Parathyroid adenoma (tissue), 2 donors: ENCODE results near the gene LGSN.
"Not testable (repeated sequence)": the region's sequence is repeated elsewhere in the genome, so short reads cannot be mapped to it uniquely, and the experiment has no call there.

Experiments
- H2AFZ ChIP-seq: fragments of 300-600 bp; sonication (generic); one replicate; pipeline ENCODE4 v1.7.0; 2017; ENCODE audit warnings: antibody characterized with exemption, mild to moderate bottlenecking
- H3K27ac ChIP-seq: fragments of 300-600 bp; sonication (generic); one replicate; pipeline ENCODE4 v1.7.0; 2017
- H3K27me3 ChIP-seq: fragments of 300-600 bp; sonication (generic); one replicate; pipeline ENCODE4 v1.7.0; 2017; ENCODE audit warnings: low read length; ENCODE audit not compliant: control insufficient read depth, insufficient read depth
- H3K36me3 ChIP-seq: fragments of 300-600 bp; sonication (generic); one replicate; pipeline ENCODE4 v1.7.0; 2017; ENCODE audit warnings: low read length; ENCODE audit not compliant: control insufficient read depth, insufficient read depth
- H3K4me1 ChIP-seq: fragments of 300-600 bp; sonication (generic); one replicate; pipeline ENCODE4 v1.7.0; 2017; ENCODE audit warnings: control low read depth
- H3K4me2 ChIP-seq: fragments of 300-600 bp; sonication (generic); one replicate; pipeline ENCODE4 v1.7.0; 2017; ENCODE audit warnings: low read length
- H3K4me3 ChIP-seq: fragments of 300-600 bp; sonication (generic); one replicate; pipeline ENCODE4 v1.7.0; 2017; ENCODE audit warnings: low read depth, low read length
- H3K79me2 ChIP-seq: fragments of 300-600 bp; sonication (generic); one replicate; pipeline ENCODE4 v1.7.0; 2017; ENCODE audit warnings: control low read depth
- H3K9ac ChIP-seq: fragments of 300-600 bp; sonication (generic); one replicate; pipeline ENCODE4 v1.7.0; 2017; ENCODE audit warnings: mild to moderate bottlenecking
- H3K9me3 ChIP-seq: fragments of 300-600 bp; sonication (generic); one replicate; pipeline ENCODE4 v1.7.0; 2017; ENCODE audit warnings: low read length; ENCODE audit not compliant: control insufficient read depth
- CTCF ChIP-seq: fragments of 300-600 bp; sonication (generic); IDR thresholded peaks from one replicate; pipeline ENCODE4 v1.7.0; 2017; ENCODE audit warnings: antibody characterized with exemption, mild to moderate bottlenecking
- donor health status: primary hyperparathyroidism.

The LGSN gene

GRCh38 chr6:63347599-63347998 lies 27.8 kb upstream of the LGSN start:
- Histone ChIP-seq H3K4me2 (no peak overlapping the region), H3K79me2 (no peaks in the 10 kb centered on the region), H3K27ac (no peak overlapping the region), H3K36me3 (no peaks in the 10 kb centered on the region), H3K4me1 (no peaks in the 10 kb centered on the region), H2AFZ (no peak overlapping the region), H3K27me3 (no peaks in the 10 kb centered on the region), H3K9ac (no peak overlapping the region), H3K9me3 (no peaks in the 10 kb centered on the region), H3K4me3 (no peak overlapping the region)
- no peak for TF ChIP-seq CTCF

- no peak overlapping the region for H3K9ac ChIP-seq
- H3K4me1 ChIP-seq, result no peaks in the 10 kb centered on the region
- no peaks in the 10 kb centered on the region for H3K36me3 ChIP-seq
- no peak for TF ChIP-seq CTCF
- H3K9me3 ChIP-seq, result no peaks in the 10 kb centered on the region
- no peak overlapping the region for H3K4me2 ChIP-seq
- H2AFZ ChIP-seq, result no peak overlapping the region
- H3K79me2 ChIP-seq, result no peaks in the 10 kb centered on the region
- H3K4me3 ChIP-seq, result no peak overlapping the region
- H3K27me3 ChIP-seq, result no peaks in the 10 kb centered on the region
- H3K27ac ChIP-seq, result no peak overlapping the region
These were observed 26.5 kb upstream of the LGSN start for GRCh38 chr6:63346217-63346835.

GRCh38 chr6:63340351-63340750 lies 20.6 kb upstream of the LGSN start:
- TF ChIP-seq CTCF, result no peak
- Histone ChIP-seq H3K36me3 (no peaks in the 10 kb centered on the region), H3K4me3 (no peak overlapping the region), H3K9ac (no peak overlapping the region), H3K4me1 (no peaks in the 10 kb centered on the region), H3K27ac (no peak overlapping the region), H3K27me3 (no peaks in the 10 kb centered on the region), H3K79me2 (no peaks in the 10 kb centered on the region), H3K9me3 (no peaks in the 10 kb centered on the region), H3K4me2 (no peak overlapping the region), H2AFZ (no peak overlapping the region)

GRCh38 chr6:63334652-63335051 lies 14.9 kb upstream of the LGSN start:
- H3K36me3 ChIP-seq, H3K4me3 ChIP-seq, H3K27me3 ChIP-seq, H3K9me3 ChIP-seq, H3K27ac ChIP-seq, H3K79me2 ChIP-seq, H3K4me2 ChIP-seq, H2AFZ ChIP-seq, H3K9ac ChIP-seq, H3K4me1 ChIP-seq: not testable (repeated sequence)

GRCh38 chr6:63333440-63333839 lies 13.7 kb upstream of the LGSN start:
- TF ChIP-seq CTCF, result no peak
- Histone ChIP-seq H3K27ac (no peak overlapping the region), H3K27me3 (no peaks in the 10 kb centered on the region)

GRCh38 chr6:63326630-63327029 lies 6.8 kb upstream of the LGSN start:
- not testable (repeated sequence) for H3K4me3 ChIP-seq, H2AFZ ChIP-seq, H3K9me3 ChIP-seq, H3K36me3 ChIP-seq, H3K27me3 ChIP-seq, H3K9ac ChIP-seq, H3K4me1 ChIP-seq, H3K27ac ChIP-seq, H3K4me2 ChIP-seq, H3K79me2 ChIP-seq

More at GRCh38 chr6:63333440-63333839, 13.7 kb upstream of the LGSN start:
- H3K9me3 ChIP-seq, result no peaks in the 10 kb centered on the region
- no peak overlapping the region for H2AFZ ChIP-seq
- H3K4me2 ChIP-seq, result no peak overlapping the region
- H3K4me1 ChIP-seq, result no peaks in the 10 kb centered on the region
- no peak overlapping the region for H3K9ac ChIP-seq
- H3K79me2 ChIP-seq, result no peaks in the 10 kb centered on the region
- no peak overlapping the region for H3K4me3 ChIP-seq
- no peaks in the 10 kb centered on the region for H3K36me3 ChIP-seq
